Osteoblast (primary cell): ENCODE data around the gene GREB1L. TPM values are rescaled to one million over a fixed set of nuclear protein-coding genes. Genes with fewer than 3 reads are reported as not detected.

Source experiments
- DNase-seq: peaks from one replicate; pipeline ENCODE4 v3.0.0; 2011; ENCODE audit warnings: low spot score, mixed read lengths; ENCODE audit not compliant: insufficient read length; ENCODE audit errors: missing footprints
- H2AFZ ChIP-seq: 2 replicates; pipeline ENCODE4 v1.6.0; 2011; ENCODE audit warnings: mild to moderate bottlenecking, low read length
- H3K27ac ChIP-seq: 2 replicates; pipeline ENCODE4 v1.5.1; 2011; ENCODE audit warnings: mild to moderate bottlenecking, low read depth, low read length, moderate library complexity
- H3K27me3 ChIP-seq: 2 replicates; pipeline ENCODE4 v1.6.0; 2012; ENCODE audit warnings: mild to moderate bottlenecking, control low read depth, inconsistent platforms, low read length, moderate library complexity; ENCODE audit not compliant: insufficient read depth
- H3K36me3 ChIP-seq: 2 replicates; pipeline ENCODE4 v1.5.1; 2011; ENCODE audit warnings: mild to moderate bottlenecking, low read length, control low read depth, moderate library complexity; ENCODE audit not compliant: insufficient read depth
- H3K4me1 ChIP-seq: 2 replicates; pipeline ENCODE4 v1.5.1; 2011; ENCODE audit warnings: mild to moderate bottlenecking, low read length, control low read depth, moderate library complexity; ENCODE audit not compliant: insufficient read depth
- H3K4me2 ChIP-seq: 2 replicates; pipeline ENCODE4 v1.6.0; 2011; ENCODE audit warnings: mild to moderate bottlenecking, low read length; ENCODE audit not compliant: insufficient read depth
- H3K4me3 ChIP-seq: fragments of 200-600 bp; sonication (generic); 3 replicates; pipeline ENCODE4 v1.5.1; 2012; ENCODE audit warnings: mild to moderate bottlenecking, low read length, inconsistent platforms; ENCODE audit not compliant: insufficient read depth
- H3K79me2 ChIP-seq: 2 replicates; pipeline ENCODE4 v1.6.0; 2012; ENCODE audit warnings: mild to moderate bottlenecking, low read length, control low read depth, inconsistent platforms; ENCODE audit not compliant: insufficient read depth
- H3K9me3 ChIP-seq: 2 replicates; pipeline ENCODE4 v1.5.1; 2011; ENCODE audit warnings: low read depth, low read length, control low read depth
- H4K20me1 ChIP-seq: 2 replicates; pipeline ENCODE4 v1.6.0; 2012; ENCODE audit warnings: mild to moderate bottlenecking, low read length, control low read depth; ENCODE audit not compliant: insufficient read depth
- total RNA-seq: library from RNA; depleted of rRNA; stranded (reverse); fragments of >200 nt; gene quantifications from 2 replicates; pipeline ENCODE4 v1.2.3, GENCODE V29; 2012
- TF ChIP-seq, protein P1 (sequence below): IDR thresholded peaks from 2 replicates; pipeline ENCODE4 v1.5.1; 2011; ENCODE audit warnings: mild to moderate bottlenecking, low read depth, low read length, moderate library complexity; ENCODE audit errors: extremely low read depth

The GREB1L gene
- total RNA-seq, 1 donor = 0.36 TPM

DNA sequence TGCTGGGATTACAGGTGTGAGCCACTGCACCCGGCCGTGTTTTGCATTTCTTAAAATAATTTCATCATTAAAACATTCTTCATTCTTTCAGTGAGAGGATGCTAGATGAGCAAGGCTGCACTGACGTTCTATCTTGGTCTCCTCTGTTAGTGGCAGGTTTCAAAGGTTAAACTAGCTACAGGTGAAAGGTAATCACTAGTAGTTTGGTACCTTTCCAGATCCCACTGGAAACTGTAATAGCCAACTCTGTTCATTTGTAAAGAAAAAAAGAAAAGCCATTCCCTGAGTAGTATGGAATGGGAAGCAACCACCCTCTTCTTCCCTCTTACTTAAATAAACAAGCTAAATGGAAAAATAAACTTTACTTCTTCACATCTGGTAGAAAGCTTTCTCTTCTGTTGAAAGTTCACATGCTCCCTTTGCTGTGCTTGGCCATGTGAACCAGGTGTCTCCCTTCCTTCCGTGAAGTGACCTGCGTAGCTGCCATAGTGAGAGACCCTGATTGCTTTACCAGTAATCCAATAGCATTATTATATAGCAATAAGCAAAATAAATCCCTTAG is 94.0 kb downstream of the GREB1L start:
- DNase-seq = no peak
- Histone ChIP-seq H2AFZ (no peak overlapping the region), H4K20me1 (no peaks in the 10 kb centered on the region), H3K36me3 (no peaks in the 10 kb centered on the region), H3K9me3 (no peaks in the 10 kb centered on the region), H3K4me3 (no peak overlapping the region), H3K4me2 (no peak overlapping the region), H3K27me3 (peaks cover 10% of the 10 kb centered on the region), H3K27ac (no peak overlapping the region), H3K4me1 (no peaks in the 10 kb centered on the region), H3K79me2 (no peaks in the 10 kb centered on the region)
- TF ChIP-seq, protein P1, sequence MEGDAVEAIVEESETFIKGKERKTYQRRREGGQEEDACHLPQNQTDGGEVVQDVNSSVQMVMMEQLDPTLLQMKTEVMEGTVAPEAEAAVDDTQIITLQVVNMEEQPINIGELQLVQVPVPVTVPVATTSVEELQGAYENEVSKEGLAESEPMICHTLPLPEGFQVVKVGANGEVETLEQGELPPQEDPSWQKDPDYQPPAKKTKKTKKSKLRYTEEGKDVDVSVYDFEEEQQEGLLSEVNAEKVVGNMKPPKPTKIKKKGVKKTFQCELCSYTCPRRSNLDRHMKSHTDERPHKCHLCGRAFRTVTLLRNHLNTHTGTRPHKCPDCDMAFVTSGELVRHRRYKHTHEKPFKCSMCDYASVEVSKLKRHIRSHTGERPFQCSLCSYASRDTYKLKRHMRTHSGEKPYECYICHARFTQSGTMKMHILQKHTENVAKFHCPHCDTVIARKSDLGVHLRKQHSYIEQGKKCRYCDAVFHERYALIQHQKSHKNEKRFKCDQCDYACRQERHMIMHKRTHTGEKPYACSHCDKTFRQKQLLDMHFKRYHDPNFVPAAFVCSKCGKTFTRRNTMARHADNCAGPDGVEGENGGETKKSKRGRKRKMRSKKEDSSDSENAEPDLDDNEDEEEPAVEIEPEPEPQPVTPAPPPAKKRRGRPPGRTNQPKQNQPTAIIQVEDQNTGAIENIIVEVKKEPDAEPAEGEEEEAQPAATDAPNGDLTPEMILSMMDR = no peak

DNA sequence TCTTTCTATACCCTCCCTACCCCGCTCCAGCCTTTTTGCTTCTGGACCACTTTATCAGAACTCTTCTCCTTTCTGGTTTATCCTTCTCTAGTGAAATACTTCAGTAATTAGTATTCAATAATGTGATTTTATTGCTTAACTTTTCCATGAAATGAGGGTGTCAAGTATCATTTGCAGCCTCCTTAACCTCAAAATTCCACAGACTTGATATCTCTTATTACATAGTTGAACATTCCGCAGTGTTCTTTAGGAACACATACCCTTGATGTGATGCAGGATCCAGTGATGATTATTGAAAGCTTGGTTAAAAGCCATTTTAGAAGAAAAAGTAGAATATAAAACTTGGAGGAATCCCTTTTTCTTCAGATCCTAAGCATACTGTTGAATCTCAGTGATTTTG is 94.8 kb downstream of the GREB1L start:
- TF ChIP-seq, protein P1 = no peak
- Histone ChIP-seq H3K27me3 (peaks cover 10% of the 10 kb centered on the region), H3K4me2 (no peak overlapping the region), H3K79me2 (no peaks in the 10 kb centered on the region), H2AFZ (no peak overlapping the region), H3K9me3 (no peaks in the 10 kb centered on the region), H3K36me3 (no peaks in the 10 kb centered on the region), H4K20me1 (no peaks in the 10 kb centered on the region), H3K4me1 (no peaks in the 10 kb centered on the region), H3K27ac (no peak overlapping the region), H3K4me3 (no peak overlapping the region)
- no peak for DNase-seq

- no peak for DNase-seq
- H3K9me3 ChIP-seq = no peaks in the 10 kb centered on the region
- no peaks in the 10 kb centered on the region for H3K36me3 ChIP-seq
- no peaks in the 10 kb centered on the region for H3K79me2 ChIP-seq
- no peak overlapping the region for H3K27ac ChIP-seq
- no peaks in the 10 kb centered on the region for H4K20me1 ChIP-seq
- no peak overlapping the region for H3K4me2 ChIP-seq
- peaks cover 14% of the 10 kb centered on the region for H3K27me3 ChIP-seq
- no peak overlapping the region for H2AFZ ChIP-seq
- H3K4me1 ChIP-seq = no peaks in the 10 kb centered on the region
- TF ChIP-seq, protein P1 = no peak
- no peak overlapping the region for H3K4me3 ChIP-seq
Observed at GRCh38 chr18:21341141-21341540, 99.1 kb downstream of the GREB1L start.

DNA sequence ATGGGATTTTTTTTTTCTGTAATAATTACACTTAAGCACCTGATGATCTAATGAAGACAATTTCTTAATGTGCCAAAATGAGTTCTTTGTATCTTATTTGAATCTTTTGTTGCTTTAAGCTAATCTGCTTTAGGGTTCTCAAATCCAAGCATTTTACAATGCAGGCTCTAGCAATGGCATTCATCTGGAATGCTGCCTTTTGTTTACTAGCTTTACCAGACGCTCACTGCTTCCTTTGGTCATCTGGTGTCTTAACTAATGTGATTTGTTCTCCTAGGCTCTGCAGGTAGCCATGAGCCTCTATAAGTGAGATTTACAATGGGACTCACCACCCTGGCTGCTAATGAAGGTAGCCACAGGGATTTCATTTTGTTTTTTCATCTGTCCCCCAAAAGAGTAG is 100.3 kb downstream of the GREB1L start:
- TF ChIP-seq, protein P1 = no peak
- H4K20me1 ChIP-seq = no peaks in the 10 kb centered on the region
- H3K79me2 ChIP-seq = no peaks in the 10 kb centered on the region
- H3K4me3 ChIP-seq = no peak overlapping the region
- no peak overlapping the region for H3K4me2 ChIP-seq
- no peaks in the 10 kb centered on the region for H3K36me3 ChIP-seq
- no peaks in the 10 kb centered on the region for H3K9me3 ChIP-seq
- no peak overlapping the region for H2AFZ ChIP-seq
- no peaks in the 10 kb centered on the region for H3K4me1 ChIP-seq
- peaks cover 8% of the 10 kb centered on the region for H3K27me3 ChIP-seq
- no peak overlapping the region for H3K27ac ChIP-seq
- no peak for DNase-seq
